IMR-90 (cell line): ENCODE results near the gene LDHD. TPM values are rescaled to one million over a fixed set of nuclear protein-coding genes. Genes with fewer than 3 reads are reported as not detected.

Experiments
- ATAC-seq: fragments of 200-7000 bp; cut with Tn5 transposase; 2 replicates; pipeline ENCODE4 v1.9.1; 2020; ENCODE audit warnings: low read depth, mild to moderate bottlenecking, moderate library complexity
- BruUV-seq: library from RNA; stranded (reverse); fragments of 400-500 nt; replicated peaks from 2 replicates; lab custom pipeline; 2021; lab: Mats Ljungman, UMichigan
- CTCF ChIA-PET: fragments of 300-600 bp; formaldehyde crosslinking; extraction: SDS; loops from one replicate; lab custom pipeline; 2021; ENCODE audit warnings: antibody characterized with exemption; lab: Yijun Ruan, JAX
- POLR2A ChIA-PET: fragments of 300-600 bp; sonication (Branson Sonifier 250); formaldehyde crosslinking; loops from one replicate; lab custom pipeline; 2022; ENCODE audit warnings: antibody characterized with exemption; ENCODE audit not compliant: unreplicated experiment; lab: Charles Lee
- DNase-seq: peaks from one replicate; pipeline ENCODE4 v3.0.0; 2013
- H2AFZ ChIP-seq: replicated peaks from 2 replicates; pipeline ENCODE3; 2013; ENCODE audit warnings: low read length, mild to moderate bottlenecking; ENCODE audit not compliant: poor library complexity
- H2AK5ac ChIP-seq: 2 replicates; pipeline ENCODE4 v1.6.1; 2013; ENCODE audit warnings: low read depth, low read length, inconsistent platforms
- H2AK9ac ChIP-seq: replicated peaks from 2 replicates; pipeline ENCODE3; 2013; ENCODE audit warnings: mild to moderate bottlenecking, low read depth, low read length, moderate library complexity; ENCODE audit not compliant: poor library complexity
- H2BK120ac ChIP-seq: 2 replicates; pipeline ENCODE4 v1.6.1; 2013; ENCODE audit warnings: low read depth, low read length, inconsistent platforms
- H2BK15ac ChIP-seq: 3 replicates; pipeline ENCODE4 v1.6.1; 2013; ENCODE audit warnings: low read depth, low read length, inconsistent platforms
- H2BK20ac ChIP-seq: 2 replicates; pipeline ENCODE4 v1.6.1; 2013; ENCODE audit warnings: low read depth, mild to moderate bottlenecking, inconsistent platforms, low read length, moderate library complexity
- H2BK5ac ChIP-seq: 2 replicates; pipeline ENCODE4 v1.6.1; 2013; ENCODE audit warnings: mild to moderate bottlenecking, low read depth, low read length, inconsistent platforms; ENCODE audit not compliant: poor library complexity, severe bottlenecking
- H3K14ac ChIP-seq: replicated peaks from 2 replicates; pipeline ENCODE4 v1.6.1; 2013; ENCODE audit warnings: low read depth, low read length, inconsistent platforms
- H3K18ac ChIP-seq: 2 replicates; pipeline ENCODE4 v1.6.1; 2013; ENCODE audit warnings: low read depth, low read length, control low read depth
- H3K23ac ChIP-seq: 2 replicates; pipeline ENCODE4 v1.6.1; 2013; ENCODE audit warnings: low read depth, low read length, inconsistent platforms
- H3K27ac ChIP-seq: 2 replicates; pipeline ENCODE4 v1.5.1; 2013; ENCODE audit warnings: mild to moderate bottlenecking, control low read depth, low read length; ENCODE audit not compliant: insufficient read depth
- H3K27me3 ChIP-seq: 2 replicates; pipeline ENCODE4 v1.6.1; 2013; ENCODE audit warnings: low read length; ENCODE audit not compliant: control insufficient read depth, insufficient read depth
- H3K36me3 ChIP-seq: 2 replicates; pipeline ENCODE4 v1.6.1; 2013; ENCODE audit warnings: low read length, mixed read lengths; ENCODE audit not compliant: control insufficient read depth, insufficient read depth
- H3K4ac ChIP-seq: 2 replicates; pipeline ENCODE4 v1.6.1; 2013; ENCODE audit warnings: low read depth, low read length, inconsistent platforms
- H3K4me1 ChIP-seq: 2 replicates; pipeline ENCODE4 v1.6.1; 2013; ENCODE audit warnings: low read length, mixed read lengths; ENCODE audit not compliant: control insufficient read depth, insufficient read depth
- H3K4me2 ChIP-seq: 2 replicates; pipeline ENCODE4 v1.6.1; 2013; ENCODE audit warnings: low read depth, mild to moderate bottlenecking, control low read depth, low read length, moderate library complexity
- H3K4me3 ChIP-seq: 2 replicates; pipeline ENCODE4 v1.5.1; 2013; ENCODE audit warnings: low read depth, mild to moderate bottlenecking, control low read depth, low read length, moderate library complexity; ENCODE audit not compliant: insufficient read depth
- H3K56ac ChIP-seq: 2 replicates; pipeline ENCODE4 v1.6.1; 2013; ENCODE audit warnings: low read length, inconsistent platforms; ENCODE audit not compliant: insufficient read depth; ENCODE audit errors: extremely low read depth
- H3K79me1 ChIP-seq, 2 experiments: 2 replicates each; pipeline ENCODE4 v1.6.1; 2013; ENCODE audit warnings: low read length in 2 of 2, inconsistent platforms in 1 of 2, low read depth in 1 of 2
- H3K9ac ChIP-seq: 2 replicates; pipeline ENCODE4 v1.6.1; 2013; ENCODE audit warnings: low read depth, low read length, control low read depth
- H3K9me1 ChIP-seq: 2 replicates; pipeline ENCODE4 v1.6.1; 2013; ENCODE audit warnings: low read length, inconsistent platforms; ENCODE audit not compliant: insufficient read depth
- H3K9me3 ChIP-seq: 2 replicates; pipeline ENCODE4 v1.6.1; 2013; ENCODE audit warnings: low read length; ENCODE audit not compliant: control insufficient read depth, insufficient read depth
- H4K20me1 ChIP-seq: 2 replicates; pipeline ENCODE4 v1.6.1; 2013; ENCODE audit warnings: low read length, inconsistent platforms; ENCODE audit not compliant: insufficient read depth
- H4K5ac ChIP-seq: 2 replicates; pipeline ENCODE4 v1.6.1; 2013; ENCODE audit warnings: mild to moderate bottlenecking, low read depth, low read length, control low read depth
- H4K8ac ChIP-seq, 2 experiments: 2 replicates each; pipeline ENCODE4 v1.6.1; 2013; ENCODE audit warnings: low read depth in 2 of 2, low read length in 2 of 2, control low read depth in 1 of 2, inconsistent platforms in 1 of 2
- H4K91ac ChIP-seq: 2 replicates; pipeline ENCODE4 v1.6.1; 2013; ENCODE audit warnings: low read depth, low read length, inconsistent platforms; ENCODE audit not compliant: insufficient read depth
- BHLHE40 ChIP-seq: fragments of 150-350 bp; IDR thresholded peaks from 2 replicates; pipeline ENCODE4 v1.6.1; 2016; ENCODE audit warnings: mild to moderate bottlenecking, low read depth, low read length
- CEBPB ChIP-seq: IDR thresholded peaks from 2 replicates; pipeline ENCODE4 v1.6.1; 2012; ENCODE audit warnings: low read depth, low read length, improper control_type of control experiment
- CHD1 ChIP-seq: IDR thresholded peaks from 2 replicates; pipeline ENCODE4 v1.6.1; 2012; ENCODE audit warnings: low read depth, low read length, improper control_type of control experiment
- CTCF ChIP-seq: conservative IDR thresholded peaks from 2 replicates; pipeline ENCODE4 v1.5.1; 2012; ENCODE audit warnings: mild to moderate bottlenecking, low read depth, low read length, improper control_type of control experiment
- ELK1 ChIP-seq: fragments of 150-350 bp; IDR thresholded peaks from 2 replicates; pipeline ENCODE4 v1.6.1; 2016; ENCODE audit warnings: low read depth, mild to moderate bottlenecking, low read length, moderate library complexity, borderline replicate concordance
- FOS ChIP-seq: fragments of 150-350 bp; IDR thresholded peaks from 2 replicates; pipeline ENCODE4 v1.6.1; 2016; ENCODE audit warnings: low read depth, low read length
- MAFK ChIP-seq: IDR thresholded peaks from 2 replicates; pipeline ENCODE4 v1.6.1; 2012; ENCODE audit warnings: low read depth, low read length, improper control_type of control experiment
- MAZ ChIP-seq: IDR thresholded peaks from 2 replicates; pipeline ENCODE4 v1.6.1; 2012; ENCODE audit warnings: low read depth, mild to moderate bottlenecking, low read length, improper control_type of control experiment, moderate library complexity, borderline replicate concordance
- MXI1 ChIP-seq: IDR thresholded peaks from 2 replicates; pipeline ENCODE4 v1.6.1; 2012; ENCODE audit warnings: low read depth, mild to moderate bottlenecking, low read length, moderate library complexity, borderline replicate concordance
- NFE2L2 ChIP-seq: fragments of 150-350 bp; IDR thresholded peaks from 2 replicates; pipeline ENCODE4 v1.6.1; 2016; ENCODE audit warnings: low read depth, mild to moderate bottlenecking, low read length
- POLR2A ChIP-seq: IDR thresholded peaks from 2 replicates; pipeline ENCODE4 v1.6.1; 2012; ENCODE audit warnings: mild to moderate bottlenecking, low read depth, low read length
- RAD21 ChIP-seq: IDR thresholded peaks from 2 replicates; pipeline ENCODE4 v1.6.1; 2012; ENCODE audit warnings: low read length, improper control_type of control experiment
- RCOR1 ChIP-seq: IDR thresholded peaks from 2 replicates; pipeline ENCODE4 v1.6.1; 2012; ENCODE audit warnings: mild to moderate bottlenecking, low read length, improper control_type of control experiment; ENCODE audit not compliant: insufficient replicate concordance
- RFX5 ChIP-seq: IDR thresholded peaks from 2 replicates; pipeline ENCODE4 v1.8.0; 2012; ENCODE audit warnings: low read depth, mild to moderate bottlenecking, low read length, moderate library complexity
- USF2 ChIP-seq: fragments of 150-350 bp; IDR thresholded peaks from 2 replicates; pipeline ENCODE4 v1.6.1; 2017; ENCODE audit warnings: mild to moderate bottlenecking, antibody characterized with exemption, low read length, low read depth
- WGBS, 2 experiments: methylation state at CpG; one replicate each; pipeline versions ENCODE4 v1.1.5 to v1.1.7; 2013; ENCODE audit warnings: missing lambda C conversion rate in 2 of 2; ENCODE audit not compliant: insufficient read length in 1 of 2; ENCODE audit errors: extremely low coverage in 2 of 2; 5-methylcytosine and 5-hydroxymethylcytosine counted together
- dilution Hi-C: fragments of 300-500 bp; cut with HindIII; formaldehyde crosslinking; loops from one replicate; pipeline ENCODE4 v1.14.3; 2018; ENCODE audit warnings: low sequenced_read_pairs; ENCODE audit not compliant: unreplicated experiment
- in situ Hi-C: fragments of 300-500 bp; cut with MboI; formaldehyde crosslinking; loops from 3 replicates; pipeline ENCODE4 v1.14.3; 2019; ENCODE audit warnings: low sequenced_read_pairs, inconsistent platforms, mixed read lengths
- intact Hi-C: fragments of 100-400 bp; cut with micrococcal nuclease; formaldehyde crosslinking; loops from 2 replicates; pipeline ENCODE4 v1.10.0; 2022
- polyA plus RNA-seq, 3 experiments: library from polyadenylated mRNA; depleted of rRNA; stranded (reverse); fragments of >200 nt; gene quantifications; 2 replicates each; pipeline ENCODE4 v1.2.3, GENCODE V29; 2012; ENCODE audit warnings: low replicate concordance in 1 of 3
- total RNA-seq: library from RNA; depleted of rRNA; stranded (reverse); fragments of >200 nt; gene quantifications from 2 replicates; pipeline ENCODE4 v1.2.3, GENCODE V29; 2012

The LDHD gene
- total and polyA plus RNA-seq, 2 of the 4 experiments (the other 2 are of a cell fraction) = under 0.01 to 0.26 TPM

- Histone ChIP-seq H4K20me1 (peaks cover 9% of the 10 kb centered on the region; the same call in 1 of the 2 replicates), H2BK15ac (no peak overlapping the region), H3K9me1 (peaks cover 19% of the 10 kb centered on the region), H3K4me2 (no peak overlapping the region), H4K5ac (no peak overlapping the region), H3K14ac (no peak overlapping the region), H3K4me1 (no peaks in the 10 kb centered on the region; the same call in 1 of the 2 replicates), H3K27me3 (no peaks in the 10 kb centered on the region), H2BK20ac (no peak overlapping the region), H3K4me3 (no peak overlapping the region), H4K8ac (no peak overlapping the region), H3K18ac (no peak overlapping the region), H2AFZ (no peak overlapping the region), H4K91ac (no peak overlapping the region), H3K79me1 (peaks cover 29 to 54% of the 10 kb centered on the region in 2 experiments), H3K56ac (no peak overlapping the region), H2AK9ac (no peak overlapping the region), H3K27ac (no peak overlapping the region), H3K23ac (no peak overlapping the region), H2BK5ac (no peak overlapping the region), H3K9ac (no peak overlapping the region), H3K4ac (no peak overlapping the region), H3K9me3 (no peaks in the 10 kb centered on the region), H2BK120ac (no peak overlapping the region), H2AK5ac (no peak overlapping the region), H3K36me3 (peaks cover 19% of the 10 kb centered on the region)
- no TSS peak for BruUV-seq
- POLR2A ChIA-PET = no interaction called here
- 86% methylated on average over 9 of the region's 23 CpGs; no CpG with 5 or more reads in 1 of the 2 experiments for WGBS, 2 experiments
- ATAC-seq (no peak), DNase-seq (no peak)
- dilution Hi-C loops (no loop called here), in situ Hi-C loops (no loop called here), intact Hi-C loops (no loop called here)
- CTCF ChIA-PET = no interaction called here
- TF ChIP-seq FOS (no peak), ELK1 (no peak), MAZ (no peak), BHLHE40 (no peak), MXI1 (no peak), USF2 (no peak), CHD1 (no peak), NFE2L2 (no peak), RAD21 (no peak), RCOR1 (no peak), POLR2A (no peak), CEBPB (no peak), CTCF (no peak), RFX5 (no peak), MAFK (no peak)
Measured at GRCh38 chr16:75093598-75094540, 22.7 kb downstream of the LDHD start.
